ENCODE measurements around the gene RDH8. TPM values are rescaled to one million over a fixed set of nuclear protein-coding genes. Genes with fewer than 3 reads are reported as not detected.
A peak's percentile ranks its signal among the peaks of the same experiment; 100 is the strongest.

The RDH8 gene
- total and polyA plus RNA-seq, 4 donors = not detected

- Histone ChIP-seq H3K4me3 (ENCODE audit: low read depth in 1 of 3, low read length in 3 of 3) (no peak overlapping the region), H3K27me3 (ENCODE audit: control insufficient read depth in 4 of 4, insufficient read depth in 4 of 4, low read length in 3 of 4) (no peaks in the 10 kb centered on the region), H3K9ac (ENCODE audit: low read depth in 1 of 2, low read length in 2 of 2) (no peak overlapping the region), H3K36me3 (ENCODE audit: control insufficient read depth in 4 of 4, insufficient read depth in 3 of 4, low read depth in 1 of 4, low read length in 3 of 4) (peaks cover 0 to 2% (median 0%) of the 10 kb centered on the region in 4 donors), H3K4me1 (ENCODE audit: control insufficient read depth in 4 of 4, insufficient read depth in 4 of 4, low read length in 3 of 4) (peaks cover under 1 to 11% (median 7%) of the 10 kb centered on the region in 4 donors), H3K9me3 (ENCODE audit: control insufficient read depth in 4 of 4, low read length in 3 of 4) (no peaks in the 10 kb centered on the region), H3K27ac (ENCODE audit: low read depth in 1 of 2, low read length in 2 of 2) (no peak overlapping the region)
- DNase-seq (ENCODE audit: low spot score) = no peak
- TF ChIP-seq, protein P1, sequence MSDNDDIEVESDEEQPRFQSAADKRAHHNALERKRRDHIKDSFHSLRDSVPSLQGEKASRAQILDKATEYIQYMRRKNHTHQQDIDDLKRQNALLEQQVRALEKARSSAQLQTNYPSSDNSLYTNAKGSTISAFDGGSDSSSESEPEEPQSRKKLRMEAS (IDR thresholded peaks at IDR 0.05) = no peak
- TF ChIP-seq GABPA (IDR thresholded peaks at IDR 0.05 in 1 of 2, conservative IDR thresholded peaks at IDR 0.05 in 1 of 2) = no peak
- TF ChIP-seq YY1 (IDR thresholded peaks at IDR 0.05) = no peak
- TF ChIP-seq HNF4G (IDR thresholded peaks at IDR 0.05) = no peak
- TF ChIP-seq SP1 (IDR thresholded peaks at IDR 0.05) = no peak
- TF ChIP-seq RXRA (IDR thresholded peaks at IDR 0.05) = no peak
- TF ChIP-seq FOXA2 (IDR thresholded peaks at IDR 0.05) = no peak
- TF ChIP-seq HNF4A (conservative IDR thresholded peaks at IDR 0.05) = no peak
- WGBS = 82% methylated on average over 5 of the region's 5 CpGs
These were observed 16.7 kb upstream of the RDH8 start for GRCh38 chr19:9996541-9996940.

DNA sequence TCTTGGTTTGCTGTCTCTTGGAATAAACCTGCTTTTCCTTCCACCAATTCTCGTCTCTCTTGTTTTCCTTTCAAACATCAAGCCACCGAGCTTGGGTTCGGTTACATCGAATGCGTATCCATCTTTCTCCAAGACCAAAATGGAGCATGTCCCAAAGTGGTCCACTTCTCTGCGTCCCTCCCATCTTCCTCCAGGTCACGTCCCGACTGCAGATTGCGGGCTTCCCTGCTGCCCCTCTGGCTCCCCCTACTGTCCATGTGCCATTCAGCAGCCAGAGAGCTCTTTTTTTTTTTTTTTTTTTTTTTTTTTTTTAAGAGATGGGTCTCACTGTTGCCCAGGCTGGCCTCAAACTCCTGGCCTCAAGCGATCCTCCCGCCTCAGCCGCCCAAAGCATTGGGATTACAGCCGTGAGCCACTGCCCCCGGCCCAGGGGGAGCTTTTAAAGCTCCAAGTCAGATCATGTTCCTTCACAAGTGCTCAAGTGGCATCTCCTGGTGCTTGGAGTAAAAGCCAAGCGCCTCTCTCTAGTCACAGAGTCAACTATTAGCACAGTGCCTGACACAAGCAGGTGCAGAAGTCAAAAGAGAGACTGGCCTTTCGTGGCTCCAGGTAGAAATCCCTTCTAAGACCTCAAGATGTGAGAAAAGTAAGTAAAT lies 13.0 kb upstream of the RDH8 start:
- WGBS = 12% methylated on average over 16 of the region's 16 CpGs

More for the DNA sequence above, 13.0 kb upstream of the RDH8 start:
- Histone ChIP-seq H3K4me1 (ENCODE audit: control insufficient read depth in 4 of 4, insufficient read depth in 4 of 4, low read length in 3 of 4) (peaks cover 3 to 24% (median 15%) of the 10 kb centered on the region in 4 donors), H3K27ac (ENCODE audit: low read depth in 1 of 2, low read length in 2 of 2) (no peak overlapping the region), H3K36me3 (ENCODE audit: control insufficient read depth in 4 of 4, insufficient read depth in 3 of 4, low read depth in 1 of 4, low read length in 3 of 4) (no peaks in the 10 kb centered on the region), H3K4me3 (ENCODE audit: low read depth in 1 of 3, low read length in 3 of 3) (no peak overlapping the region), H3K9ac (ENCODE audit: low read depth in 1 of 2, low read length in 2 of 2) (no peak overlapping the region), H3K27me3 (ENCODE audit: control insufficient read depth in 4 of 4, insufficient read depth in 4 of 4, low read length in 3 of 4) (no peaks in the 10 kb centered on the region), H3K9me3 (ENCODE audit: control insufficient read depth in 4 of 4, low read length in 3 of 4) (no peaks in the 10 kb centered on the region)
- DNase-seq (ENCODE audit: low spot score) = peak; percentile 74
- TF ChIP-seq TAF1 (conservative IDR thresholded peaks at IDR 0.05) (no peak), RXRA (IDR thresholded peaks at IDR 0.05) (peak; percentile 6 to 24), CTCF (IDR thresholded peaks at IDR 0.05; ENCODE audit: low read depth, low read length, missing input control) (peak; percentile 78), RAD21 (IDR thresholded peaks at IDR 0.05) (peak; percentile 81 to 85), REST (IDR thresholded peaks at IDR 0.05) (peak; percentile 13), FOXA1 (IDR thresholded peaks at IDR 0.05) (no peak), YY1 (IDR thresholded peaks at IDR 0.05) (peak; percentile 39), EGR1 (IDR thresholded peaks at IDR 0.05; ENCODE audit: low read depth in 2 of 2) (no peak)
